Hematopoietic multipotent progenitor cell treated with erythropoietin and hydrocortisone succinate and interleukin-3 and kit ligand, for 8 days (in vitro differentiated cells): Measurements from ENCODE around the gene COMMD4.
"Not testable (repeated sequence)": the region's sequence is repeated elsewhere in the genome, so short reads cannot be mapped to it uniquely, and the experiment has no call there.

ENCODE experiments used
- DNase-seq: peaks from one replicate; pipeline ENCODE4 v3.0.0-alpha.2; 2015

Gene COMMD4

DNA sequence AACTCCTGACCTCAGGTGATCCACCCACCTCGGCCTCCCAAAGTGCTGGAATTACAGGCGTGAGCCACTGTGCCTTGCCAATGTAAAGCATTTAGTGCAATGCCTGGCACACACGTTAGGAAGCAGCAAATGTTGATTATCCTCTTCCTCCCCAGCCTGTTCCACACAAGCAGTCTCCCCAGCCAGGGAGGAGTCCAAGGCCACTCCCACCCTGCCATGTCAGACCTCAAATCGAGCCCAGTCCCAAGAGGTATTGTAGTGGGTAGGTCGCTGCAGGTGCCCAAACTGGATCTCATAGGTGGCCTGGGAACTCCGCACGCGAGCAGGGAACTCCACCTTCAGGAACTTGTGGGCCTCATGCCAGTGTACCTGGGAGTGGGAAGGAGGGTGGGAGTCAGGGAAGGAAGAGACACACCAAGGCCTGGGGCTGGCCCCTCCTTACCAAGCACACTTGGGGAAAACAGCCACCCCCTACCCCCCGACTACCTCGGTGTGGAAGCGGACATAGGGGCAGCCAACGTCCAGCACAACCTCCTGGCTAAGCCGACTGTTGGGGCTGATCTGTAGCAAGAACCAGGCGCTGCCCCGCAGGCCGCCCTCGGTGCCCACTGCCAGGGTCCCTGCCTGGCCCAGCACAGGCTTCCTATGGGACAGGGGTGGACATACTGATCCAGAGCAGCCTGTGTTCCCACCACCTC is 22.3 kb downstream of the COMMD4 start:
- no peak for DNase-seq

DNA sequence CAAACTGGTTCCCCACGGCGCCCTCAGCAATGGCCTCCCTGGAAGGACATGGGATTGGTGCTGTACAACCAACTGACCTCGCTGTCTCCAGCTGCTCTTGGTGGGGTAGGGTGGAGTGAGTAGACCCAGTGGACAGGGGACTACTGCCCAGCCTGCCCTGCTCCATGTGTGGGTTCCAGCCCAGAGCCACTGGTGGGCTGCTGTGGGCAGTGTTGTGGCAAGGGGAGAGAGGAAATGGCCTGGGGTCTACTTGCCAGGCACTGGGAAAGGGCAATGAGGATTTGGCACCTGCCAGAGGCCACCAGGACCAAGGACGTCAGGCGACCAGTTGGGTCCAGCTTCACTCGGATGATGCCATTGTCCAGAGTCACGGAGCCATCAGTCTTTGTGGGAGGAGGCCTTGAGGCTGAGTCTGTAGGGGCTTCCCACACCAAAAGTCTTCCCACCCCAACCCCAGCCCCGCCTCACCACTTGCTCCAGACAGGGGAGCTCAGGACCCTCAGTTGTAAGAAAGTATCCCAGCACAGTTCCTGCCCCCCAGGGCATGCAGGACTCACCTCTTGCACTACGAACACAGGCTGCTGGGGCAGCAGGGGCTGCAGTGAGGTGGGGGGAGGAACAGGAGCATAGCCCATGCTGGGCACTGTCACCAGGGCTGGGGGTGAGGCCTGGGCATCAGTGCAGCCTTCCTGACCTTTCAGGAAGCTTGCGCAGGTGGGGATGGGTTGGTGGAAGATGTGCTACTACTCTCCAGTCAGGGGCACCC is 23.1 kb downstream of the COMMD4 start:
- DNase-seq: no peak

DNA sequence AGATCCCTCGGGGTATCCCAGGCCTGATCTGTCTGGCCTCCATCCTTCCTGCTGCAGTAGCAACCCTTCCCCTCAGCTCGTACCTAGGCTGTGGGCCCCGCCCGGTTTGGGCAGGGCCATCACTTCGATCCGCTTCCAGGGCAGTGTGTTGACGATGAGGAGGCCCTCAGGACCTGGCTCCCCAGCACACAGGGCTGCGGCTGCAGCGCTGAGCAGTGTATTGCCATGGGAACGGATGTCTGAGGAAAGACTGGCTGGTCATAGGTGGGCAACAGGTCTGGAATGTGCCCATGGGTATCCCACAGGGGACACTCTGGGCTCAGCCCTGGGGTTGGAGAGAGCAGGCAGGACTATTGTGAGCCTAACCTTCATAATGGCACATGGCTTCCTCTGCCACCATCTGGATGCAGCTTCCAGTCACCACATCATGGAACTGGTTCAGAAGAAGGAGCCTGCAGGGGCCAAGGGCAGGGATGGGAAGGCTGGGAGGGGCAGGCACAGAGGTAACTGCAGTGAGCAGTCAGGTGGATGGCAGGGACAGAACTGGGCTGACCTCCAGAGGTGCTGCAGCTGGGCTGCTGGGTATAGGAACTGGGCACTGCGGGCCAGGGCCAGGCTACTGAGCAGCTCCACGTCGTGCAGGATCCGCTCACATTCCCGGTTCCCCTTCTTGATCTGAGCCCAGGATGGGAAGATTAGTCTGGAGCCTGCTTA is 23.8 kb downstream of the COMMD4 start:
- no peak for DNase-seq

DNA sequence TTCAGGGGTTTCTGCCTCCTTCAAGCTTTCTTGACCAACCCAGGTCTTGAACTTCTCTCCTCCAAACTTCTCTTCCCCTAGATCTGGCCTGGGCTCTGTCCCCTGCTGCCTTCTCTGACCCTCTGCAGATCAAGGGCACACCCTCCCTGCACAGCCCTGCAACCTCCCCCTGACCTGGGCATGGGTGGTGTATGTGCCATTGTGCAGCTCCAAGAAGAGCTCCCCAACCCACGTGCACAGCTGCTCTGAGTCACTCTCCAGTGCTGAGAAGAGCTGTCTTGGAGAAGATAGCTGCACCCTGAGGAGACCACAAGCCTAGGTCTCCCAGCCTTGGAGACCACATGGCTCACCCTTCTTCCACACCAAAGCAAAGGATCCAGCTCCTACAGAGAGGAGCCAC is 24.5 kb downstream of the COMMD4 start:
- DNase-seq: peak; percentile 65

DNA sequence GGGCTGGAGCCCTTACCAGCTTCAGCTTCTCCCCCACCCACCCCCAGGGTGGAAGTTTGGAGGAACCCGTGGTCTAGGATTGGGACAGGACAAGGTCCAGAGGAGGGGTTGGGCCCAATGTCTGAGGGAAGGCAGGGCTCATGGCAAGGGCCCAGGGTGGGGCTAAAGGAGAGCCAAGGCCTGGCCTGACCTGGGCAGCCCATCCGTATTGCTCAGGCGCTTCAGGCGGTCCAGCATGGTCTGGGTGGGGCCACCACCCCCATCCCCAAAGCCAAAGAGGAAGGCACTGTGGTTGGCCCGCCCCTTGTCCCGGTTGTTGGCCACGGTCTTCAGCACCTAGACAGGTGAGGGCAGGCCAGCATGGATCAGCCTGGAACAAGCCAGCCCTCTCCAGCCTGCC is 25.0 kb downstream of the COMMD4 start:
- DNase-seq: no peak

DNA sequence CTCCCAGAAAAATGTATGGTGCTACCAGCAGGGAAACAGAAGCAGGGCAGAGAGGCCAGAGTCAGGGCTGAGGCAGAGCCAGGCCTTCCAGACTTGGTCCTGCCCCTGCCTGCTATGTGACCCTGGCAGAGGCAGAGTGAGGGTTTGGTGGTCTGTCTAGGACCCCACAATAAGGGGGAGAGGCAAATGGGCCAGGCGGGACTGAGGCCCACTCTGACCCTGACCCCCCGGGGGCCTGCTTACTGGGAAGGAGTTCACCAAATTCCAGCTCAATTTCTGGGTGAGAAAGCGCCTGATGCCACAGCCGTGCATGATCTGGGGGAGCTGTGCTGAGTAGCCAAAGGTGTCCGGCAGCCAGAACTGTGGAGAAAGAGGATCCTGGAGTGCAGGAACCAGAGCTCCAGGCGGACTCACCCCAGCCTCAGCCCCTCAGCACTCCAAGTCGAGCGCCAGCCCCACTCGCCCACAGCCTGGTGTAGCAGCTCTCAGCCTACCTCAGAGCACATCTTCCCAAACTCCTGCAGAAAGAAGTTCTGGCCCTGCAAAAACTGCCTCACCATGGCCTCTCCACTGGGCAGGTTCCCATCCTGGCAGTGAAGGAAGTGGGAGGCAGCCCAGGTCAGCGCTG is 25.6 kb downstream of the COMMD4 start:
- no peak for DNase-seq

DNA sequence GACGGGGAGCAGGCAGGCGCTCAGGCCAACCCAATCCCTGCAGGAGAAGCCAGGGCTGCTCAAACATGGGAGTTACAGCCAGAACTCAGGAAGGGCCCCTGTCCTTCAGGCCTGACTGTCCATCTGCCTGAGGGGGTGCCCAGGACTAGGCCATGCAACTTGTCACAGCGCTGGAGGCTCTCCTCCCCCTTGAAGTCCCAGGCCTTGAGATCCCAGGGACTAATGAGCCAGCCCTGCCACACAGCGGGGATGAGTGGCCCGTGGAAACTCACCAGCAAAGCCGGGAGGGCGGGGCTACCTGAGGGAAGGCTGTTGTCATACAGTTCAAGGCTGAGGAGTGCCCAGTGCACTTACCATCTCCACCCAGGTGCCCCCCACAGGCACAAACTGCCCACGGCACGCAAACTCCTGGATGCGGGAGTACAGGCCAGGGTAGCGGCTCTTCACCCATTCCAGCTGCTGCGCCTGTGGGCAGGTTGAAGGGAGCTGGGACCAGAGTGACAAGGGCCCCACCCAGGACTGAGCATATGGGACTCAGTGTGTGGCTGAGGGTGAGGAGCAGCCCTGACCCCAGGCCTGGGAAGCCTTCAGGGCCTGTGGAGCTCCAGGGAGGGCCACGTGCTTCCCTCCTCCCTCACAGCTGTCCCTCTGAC is 26.3 kb downstream of the COMMD4 start:
- DNase-seq: no peak

DNA sequence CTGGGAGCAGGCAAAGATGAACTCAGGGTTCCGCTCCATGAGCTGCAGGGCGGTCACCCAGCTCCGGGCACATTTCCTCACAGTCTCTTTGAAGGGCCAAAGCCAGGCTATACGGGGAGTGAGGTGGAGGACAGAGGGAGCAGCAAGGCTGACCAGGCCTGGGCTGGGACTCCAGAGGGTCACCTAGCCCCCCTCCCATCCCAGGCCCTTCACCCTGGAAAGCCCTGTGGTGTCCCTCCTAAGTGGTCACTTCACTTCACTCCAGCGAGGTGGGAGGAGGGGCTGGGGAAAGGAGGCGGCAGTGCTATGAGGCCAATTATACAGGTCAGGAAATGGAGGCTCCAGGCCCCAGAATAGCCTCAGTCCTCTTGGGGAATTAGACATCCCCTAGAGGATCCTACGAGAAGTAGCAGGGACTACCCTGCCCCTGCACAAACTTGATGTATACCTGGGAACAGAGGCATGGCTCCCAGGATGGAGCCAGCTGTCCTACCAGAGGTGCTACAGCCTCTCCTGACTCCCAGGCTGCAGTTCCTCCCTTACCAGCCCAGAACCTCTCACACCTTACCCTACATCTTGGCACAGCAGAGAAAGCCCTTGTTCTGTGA is 26.9 kb downstream of the COMMD4 start:
- no peak for DNase-seq

DNA sequence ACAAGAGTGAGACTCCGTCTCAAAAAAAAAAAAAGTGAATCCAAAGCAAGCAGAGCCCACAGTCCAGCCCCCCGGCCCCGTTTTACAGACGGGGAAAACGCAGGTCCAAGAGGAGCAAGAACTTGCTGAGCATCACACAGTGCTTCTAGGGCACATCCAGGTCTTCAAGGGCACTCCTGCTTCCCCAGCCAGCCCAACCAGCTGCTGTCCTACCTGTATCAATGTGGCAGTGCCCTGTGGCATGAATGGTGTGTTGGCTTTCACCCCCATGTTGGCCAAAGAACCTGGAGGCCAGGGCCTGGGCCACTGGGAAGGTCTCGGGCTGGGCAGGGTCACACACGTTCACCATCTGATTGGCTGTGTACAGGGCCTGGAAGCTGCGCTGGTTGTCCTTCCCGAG is 27.9 kb downstream of the COMMD4 start:
- no peak for DNase-seq

DNA sequence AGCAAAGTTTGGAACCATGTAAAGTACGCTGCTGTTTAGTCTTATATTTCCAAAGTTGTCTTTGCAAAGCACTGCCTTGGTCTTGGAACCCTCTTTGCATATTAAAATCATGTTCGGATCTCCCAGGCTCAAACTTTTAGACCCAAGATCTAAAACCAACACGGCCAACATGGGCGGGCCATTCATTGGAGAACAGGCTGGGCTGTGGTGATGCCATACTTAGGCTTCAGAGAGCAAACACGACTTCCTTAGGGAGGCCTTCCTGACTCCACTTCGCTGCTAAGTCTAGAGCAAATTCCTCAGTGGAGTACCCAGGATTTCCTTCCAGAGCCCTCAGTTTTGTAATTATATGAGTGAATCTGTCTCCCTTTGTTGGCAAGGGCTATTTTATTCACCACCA is 29.0 kb downstream of the COMMD4 start:
- DNase-seq: no peak

DNA sequence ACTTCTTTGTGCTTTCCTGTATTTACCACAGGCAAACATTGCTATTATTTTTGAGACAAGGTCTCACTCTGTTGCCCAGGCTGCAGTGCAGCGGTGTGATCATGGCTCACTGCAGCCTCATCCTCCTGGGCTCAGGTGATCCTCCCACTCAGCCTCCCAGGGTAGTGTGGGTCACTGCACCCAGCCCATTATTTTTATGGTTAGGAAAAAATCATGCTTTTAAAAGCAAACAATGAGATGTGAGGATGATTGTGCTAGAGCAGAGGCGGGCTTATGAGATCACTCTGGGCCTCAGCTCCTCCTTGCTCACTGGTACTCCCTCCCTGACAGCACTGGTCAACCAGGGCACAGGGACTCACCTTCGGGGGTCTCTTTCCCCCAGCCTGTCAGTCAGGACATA is 30.3 kb downstream of the COMMD4 start:
- DNase-seq: no peak

DNA sequence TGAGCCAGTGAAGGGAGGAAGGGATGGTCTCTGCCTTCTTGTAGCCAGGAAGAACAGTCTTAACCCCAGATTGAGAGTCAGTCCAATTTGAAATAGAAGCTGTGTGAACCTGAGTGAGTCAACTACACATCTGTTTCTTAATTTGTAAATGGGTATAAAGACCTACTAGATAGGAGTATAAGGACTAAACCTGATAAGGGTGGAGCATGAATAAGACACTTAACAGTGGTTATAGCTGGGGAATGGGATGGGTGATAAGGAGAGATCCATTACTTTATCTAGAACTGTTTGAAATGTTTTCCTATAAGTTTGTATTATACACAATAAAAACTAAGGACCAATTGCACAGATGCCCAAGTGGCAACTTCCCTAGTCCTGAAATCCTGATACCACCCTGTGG is 31.1 kb downstream of the COMMD4 start:
- peak; percentile 83 for DNase-seq

DNA sequence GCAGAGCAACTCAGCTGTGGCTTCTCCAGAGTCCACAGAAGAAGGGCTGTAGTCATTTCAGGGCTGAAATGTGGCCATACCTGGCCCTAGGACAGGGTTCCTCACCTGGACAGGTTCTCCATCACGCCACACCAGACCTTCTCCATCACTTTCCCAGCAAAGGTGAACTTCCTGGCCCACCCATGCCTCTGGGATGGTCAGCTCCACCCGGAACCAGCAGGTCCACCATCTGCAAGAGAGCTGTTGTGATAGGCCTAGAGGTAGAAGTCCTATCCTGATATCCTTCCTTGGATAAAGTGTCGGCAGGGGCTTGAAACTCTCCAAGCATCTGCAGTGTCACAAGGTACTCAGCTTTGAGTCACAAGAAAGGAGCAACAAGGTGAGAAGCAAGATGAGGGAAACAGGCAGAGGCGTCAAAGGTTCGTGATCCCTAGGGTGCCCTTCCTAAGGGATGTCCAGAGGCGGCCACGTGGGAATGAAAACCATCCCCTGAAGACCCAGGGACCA is 31.6 kb downstream of the COMMD4 start:
- no peak for DNase-seq

DNA sequence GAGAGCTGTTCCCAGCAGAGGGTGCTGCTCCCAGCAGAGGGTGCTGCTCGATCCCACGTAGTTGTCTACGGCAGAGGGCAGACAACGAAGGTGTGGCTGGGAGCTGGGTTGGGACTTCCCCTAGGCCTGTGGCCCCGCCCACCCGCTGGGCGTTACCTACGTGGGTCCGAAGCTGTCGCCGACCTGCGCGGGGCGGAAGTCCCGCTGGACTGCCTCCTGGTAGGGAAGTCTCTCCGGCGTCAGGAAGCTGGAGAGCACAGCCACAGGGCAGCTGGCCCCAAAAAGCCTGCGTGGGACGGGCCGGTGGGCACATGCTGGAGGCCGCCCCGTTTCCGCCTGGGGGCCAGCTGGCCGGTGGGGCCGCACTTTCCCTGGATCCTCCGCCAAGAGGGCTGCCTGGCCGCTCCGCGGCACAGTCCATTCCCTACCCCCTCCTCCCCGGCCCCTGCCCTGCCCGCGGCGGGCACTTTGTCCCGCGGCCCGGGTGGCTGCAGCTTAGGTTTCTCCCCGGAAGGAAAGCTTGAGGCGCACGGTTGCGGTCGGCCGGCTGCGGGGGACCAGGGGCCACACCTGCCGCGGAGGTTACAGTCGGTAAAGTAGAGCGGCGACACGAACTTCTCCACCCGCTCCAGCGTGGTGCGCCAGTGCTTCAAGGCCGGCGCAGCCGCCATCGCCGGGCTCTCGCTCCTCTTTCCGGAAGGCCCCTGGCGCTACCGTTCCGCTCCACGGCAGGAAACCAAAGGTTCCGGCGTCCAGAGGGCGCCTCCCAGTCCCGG is 32.2 kb downstream of the COMMD4 start, which contains the start of gene MAN2C1:
Gene MAN2C1 (minus strand): TSS at position 695 of the 776 bp plus-strand sequence. CDS start 24 bp downstream, at position 671.
- DNase-seq: peak; percentile 97

DNA sequence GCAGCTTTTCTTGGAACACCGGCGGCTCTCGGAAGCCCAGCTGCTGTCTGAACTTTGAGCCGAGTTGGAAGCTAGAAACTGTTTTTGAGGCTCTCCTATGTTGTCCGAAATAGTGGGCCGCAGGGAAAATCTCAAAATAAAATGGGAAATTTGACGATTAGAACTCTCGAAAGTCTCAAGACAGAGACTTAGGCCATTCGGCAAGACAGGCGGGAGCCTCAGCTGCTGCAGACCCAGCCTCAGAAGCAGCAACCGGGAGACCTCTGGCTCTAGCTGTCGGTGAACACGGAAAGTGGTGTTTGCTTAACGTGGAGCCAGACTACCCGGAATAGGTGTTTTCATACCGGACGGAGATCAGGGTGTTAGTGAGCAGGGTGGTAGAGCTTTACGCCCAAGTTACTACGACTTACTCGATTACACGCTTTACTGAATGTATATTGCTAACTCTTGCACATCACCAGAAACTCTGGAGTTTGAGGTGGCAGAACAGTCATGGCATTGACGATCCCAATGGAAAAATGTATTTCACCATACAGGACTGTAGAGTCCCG is 32.9 kb downstream of the COMMD4 start:
- no peak for DNase-seq

DNA sequence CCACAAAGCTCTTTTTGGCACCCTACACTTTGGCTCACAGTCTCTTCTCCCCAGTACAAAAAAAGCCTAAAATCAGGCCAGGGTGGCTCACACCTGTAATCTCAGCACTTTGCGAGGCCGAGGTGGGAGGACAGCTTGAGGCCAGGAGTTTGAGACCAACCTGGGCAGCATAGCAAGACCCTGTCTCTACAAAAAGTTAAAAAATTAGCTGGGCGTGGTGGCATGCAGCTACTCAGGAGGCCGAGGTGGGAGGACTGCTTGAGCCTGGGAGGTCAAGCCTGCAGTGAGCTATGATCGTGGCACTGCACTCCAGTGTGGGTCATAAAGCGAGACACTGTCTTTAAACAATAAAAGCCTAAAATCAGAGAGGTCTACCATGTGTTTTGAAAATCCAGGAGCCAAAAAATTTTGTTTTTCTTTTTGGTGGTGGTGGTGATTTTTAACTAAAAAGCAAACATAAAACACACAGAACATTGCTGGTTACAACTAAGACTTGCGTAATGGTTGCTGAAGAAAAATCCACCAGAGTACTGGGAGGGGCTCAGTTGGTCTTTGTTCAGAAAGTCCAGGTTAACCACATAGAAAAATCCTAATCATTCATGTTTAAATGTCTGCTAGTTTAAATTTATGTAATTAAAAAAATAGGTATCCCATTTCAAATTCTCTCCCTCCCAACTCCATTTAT is 34.2 kb downstream of the COMMD4 start:
- no peak for DNase-seq

DNA sequence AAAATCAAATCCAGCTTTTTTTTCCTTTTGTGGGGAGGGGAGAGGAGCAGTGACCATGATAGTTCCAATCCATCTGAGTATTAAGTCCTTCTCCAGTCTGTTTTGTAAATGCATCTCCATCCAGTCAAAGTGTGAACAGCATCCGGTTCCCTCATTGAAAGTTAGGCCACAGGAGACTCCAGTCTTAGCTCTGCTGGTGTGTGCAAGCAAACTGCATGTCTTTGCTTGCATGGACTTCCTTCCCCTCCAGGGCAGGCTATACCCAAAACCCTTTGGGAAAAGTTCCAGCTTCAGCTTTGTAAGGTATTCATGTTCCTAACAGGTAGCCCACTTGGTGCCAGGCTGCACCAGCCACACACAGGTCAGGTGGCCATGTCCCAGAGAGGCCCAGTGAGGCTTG is 35.6 kb downstream of the COMMD4 start:
- no peak for DNase-seq

DNA sequence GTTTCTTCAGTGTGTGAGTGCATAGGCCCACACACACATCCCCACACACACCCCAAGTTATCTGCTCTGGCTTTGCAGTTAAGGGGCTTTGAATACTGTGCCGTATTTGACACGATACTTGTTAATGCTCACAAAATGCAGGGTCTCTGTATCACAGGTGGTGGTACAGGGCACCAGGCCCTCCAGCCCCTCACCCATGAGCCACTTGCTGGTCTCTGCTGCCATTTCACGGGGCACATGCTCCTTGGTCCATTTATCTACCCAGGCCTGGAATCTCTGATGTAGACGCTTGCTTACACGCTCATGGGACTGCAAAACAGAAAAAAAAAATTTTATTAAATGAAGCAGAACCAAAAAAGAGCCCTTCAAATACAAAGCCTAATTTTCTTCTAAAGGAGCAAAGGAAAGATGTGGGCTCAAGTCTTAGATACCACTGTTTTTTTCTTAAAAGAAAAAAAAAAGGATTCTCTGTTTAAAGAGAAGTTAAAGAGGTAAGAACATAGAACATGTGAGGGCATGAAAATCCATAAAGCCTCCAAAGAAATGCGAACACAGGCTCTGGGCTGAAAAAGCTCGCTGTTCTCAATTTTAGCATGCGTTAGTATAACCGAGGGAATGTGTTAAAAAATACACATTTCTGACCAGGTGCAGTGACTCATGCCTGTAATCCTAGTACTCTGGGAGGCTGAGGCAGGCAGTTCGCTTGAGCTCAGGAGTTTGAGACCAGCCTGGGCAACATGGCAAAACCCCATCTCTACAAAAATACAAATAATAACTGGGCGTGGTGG is 36.2 kb downstream of the COMMD4 start:
- DNase-seq: no peak

DNA sequence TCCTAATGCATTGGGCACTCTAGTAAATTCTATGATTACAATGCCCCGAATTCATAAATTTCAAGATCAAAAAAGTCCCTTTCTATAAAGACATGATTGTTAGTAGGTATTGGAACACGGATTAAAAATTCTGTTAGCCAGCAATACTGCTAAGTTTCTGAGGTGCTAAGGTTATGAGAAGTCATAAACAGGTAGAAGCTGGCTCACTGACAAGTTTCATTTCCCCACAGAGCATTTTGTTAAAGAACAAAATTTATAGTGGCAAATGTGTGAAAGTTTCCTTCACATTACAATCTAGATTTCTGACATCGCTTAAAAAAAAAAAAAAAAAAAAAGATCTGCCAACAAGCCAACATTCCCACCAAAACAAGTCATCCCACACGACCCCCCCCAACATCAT is 44.9 kb downstream of the COMMD4 start:
- no peak for DNase-seq

DNA sequence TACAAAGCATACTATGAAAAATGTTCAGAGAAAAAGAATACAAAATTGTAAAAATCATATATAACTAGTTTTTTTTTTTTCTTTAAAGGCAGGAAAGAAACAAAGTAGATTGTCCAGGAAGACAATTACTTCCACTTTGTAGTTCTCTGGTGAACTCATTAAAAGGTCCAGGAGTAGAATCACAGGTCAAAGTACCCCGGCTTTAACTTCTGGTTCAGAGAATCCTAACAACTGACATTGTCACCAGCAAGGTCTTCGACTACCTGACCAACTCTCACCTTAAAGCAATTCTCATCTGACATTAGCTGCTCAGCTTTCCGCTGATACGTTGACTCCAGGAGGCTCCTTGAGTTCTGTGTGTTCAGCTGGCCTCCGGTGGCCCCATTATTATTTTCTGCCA is 48.1 kb downstream of the COMMD4 start:
- DNase-seq: not testable (repeated sequence)
